ENCODE data around the gene CCSAP.

The CCSAP gene

DNA sequence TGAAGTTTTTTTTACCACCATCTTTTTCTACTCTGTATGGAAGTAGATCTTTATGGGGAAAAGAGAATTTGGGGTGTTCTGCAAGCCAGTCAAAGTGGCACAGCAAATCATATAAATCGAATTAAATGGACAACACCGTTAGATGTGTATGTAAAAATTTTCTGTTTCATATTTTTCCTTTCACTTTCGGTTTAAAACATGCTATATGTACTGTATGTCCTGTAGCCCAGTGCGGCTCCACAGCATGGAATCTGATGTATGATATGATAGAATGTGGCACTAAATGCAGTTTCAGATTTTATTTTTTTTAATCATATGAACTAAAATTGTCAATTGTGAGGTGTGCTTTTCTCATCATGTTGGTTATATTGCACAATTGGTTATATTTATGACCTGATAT, 39.0 kb downstream of the CCSAP start:
- Histone ChIP-seq H3K27me3 (ENCODE audit: low read depth, low read length) (no peaks in the 10 kb centered on the region), H2AFZ (ENCODE audit: low read depth, low read length) (no peak overlapping the region), H3K4me2 (ENCODE audit: low read length) (no peak overlapping the region), H3K4me1 (ENCODE audit: low read length) (no peaks in the 10 kb centered on the region), H3K36me3 (replicated peaks; ENCODE audit: low read depth, low read length) (peaks cover 24% of the 10 kb centered on the region), H3K9ac (ENCODE audit: low read length) (no peak overlapping the region), H3K79me2 (ENCODE audit: low read length) (no peaks in the 10 kb centered on the region), H3K27ac (ENCODE audit: low read length) (no peak overlapping the region), H3K9me3 (ENCODE audit: insufficient read depth, low read length) (no peaks in the 10 kb centered on the region), H3K4me3 (ENCODE audit: low read length) (no peak overlapping the region), H4K20me1 (ENCODE audit: insufficient read depth, low read length) (no peaks in the 10 kb centered on the region)
- TF ChIP-seq EZH2phosphoT487 (IDR thresholded peaks at IDR 0.05; ENCODE audit: low read depth) = no peak
- TF ChIP-seq, protein P1, sequence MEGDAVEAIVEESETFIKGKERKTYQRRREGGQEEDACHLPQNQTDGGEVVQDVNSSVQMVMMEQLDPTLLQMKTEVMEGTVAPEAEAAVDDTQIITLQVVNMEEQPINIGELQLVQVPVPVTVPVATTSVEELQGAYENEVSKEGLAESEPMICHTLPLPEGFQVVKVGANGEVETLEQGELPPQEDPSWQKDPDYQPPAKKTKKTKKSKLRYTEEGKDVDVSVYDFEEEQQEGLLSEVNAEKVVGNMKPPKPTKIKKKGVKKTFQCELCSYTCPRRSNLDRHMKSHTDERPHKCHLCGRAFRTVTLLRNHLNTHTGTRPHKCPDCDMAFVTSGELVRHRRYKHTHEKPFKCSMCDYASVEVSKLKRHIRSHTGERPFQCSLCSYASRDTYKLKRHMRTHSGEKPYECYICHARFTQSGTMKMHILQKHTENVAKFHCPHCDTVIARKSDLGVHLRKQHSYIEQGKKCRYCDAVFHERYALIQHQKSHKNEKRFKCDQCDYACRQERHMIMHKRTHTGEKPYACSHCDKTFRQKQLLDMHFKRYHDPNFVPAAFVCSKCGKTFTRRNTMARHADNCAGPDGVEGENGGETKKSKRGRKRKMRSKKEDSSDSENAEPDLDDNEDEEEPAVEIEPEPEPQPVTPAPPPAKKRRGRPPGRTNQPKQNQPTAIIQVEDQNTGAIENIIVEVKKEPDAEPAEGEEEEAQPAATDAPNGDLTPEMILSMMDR (IDR thresholded peaks at IDR 0.05; ENCODE audit: low read depth, low read length) = no peak

DNA sequence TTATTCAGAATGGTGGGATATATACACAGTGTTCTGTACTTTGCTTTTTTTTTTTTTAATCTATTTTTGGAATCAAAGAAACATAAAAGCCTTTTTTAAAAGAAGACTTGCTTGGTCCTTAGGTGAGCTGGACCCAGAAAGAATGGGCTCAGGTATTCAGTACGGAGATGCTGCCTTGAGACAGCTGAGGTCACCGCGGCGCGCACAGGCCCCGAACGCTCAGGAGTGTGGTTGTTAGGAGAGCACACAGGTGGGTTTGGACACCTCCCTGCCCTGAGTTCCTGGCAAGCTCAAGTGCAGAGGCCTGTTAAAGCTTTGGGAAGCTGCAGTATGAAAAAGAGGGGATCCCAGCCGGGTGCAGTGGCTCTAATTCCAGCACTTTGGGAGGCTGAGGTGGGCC, 40.1 kb downstream of the CCSAP start:
- H3K4me2 ChIP-seq (ENCODE audit: low read length) = no peak overlapping the region
- no peaks in the 10 kb centered on the region for H3K27me3 ChIP-seq (ENCODE audit: low read depth, low read length)
- H2AFZ ChIP-seq (ENCODE audit: low read depth, low read length) = no peak overlapping the region
- H3K4me3 ChIP-seq (ENCODE audit: low read length) = no peak overlapping the region
- TF ChIP-seq, protein P1 (IDR thresholded peaks at IDR 0.05; ENCODE audit: low read depth, low read length) = no peak
- TF ChIP-seq EZH2phosphoT487 (IDR thresholded peaks at IDR 0.05; ENCODE audit: low read depth) = no peak
- no peak overlapping the region for H3K27ac ChIP-seq (ENCODE audit: low read length)
- H3K79me2 ChIP-seq (ENCODE audit: low read length) = no peaks in the 10 kb centered on the region
- H3K9me3 ChIP-seq (ENCODE audit: insufficient read depth, low read length) = no peaks in the 10 kb centered on the region
- H4K20me1 ChIP-seq (ENCODE audit: insufficient read depth, low read length) = no peaks in the 10 kb centered on the region
- H3K9ac ChIP-seq (ENCODE audit: low read length) = no peak overlapping the region
- peaks cover 31% of the 10 kb centered on the region for H3K36me3 ChIP-seq (replicated peaks; ENCODE audit: low read depth, low read length)
- H3K4me1 ChIP-seq (ENCODE audit: low read length) = no peaks in the 10 kb centered on the region

DNA sequence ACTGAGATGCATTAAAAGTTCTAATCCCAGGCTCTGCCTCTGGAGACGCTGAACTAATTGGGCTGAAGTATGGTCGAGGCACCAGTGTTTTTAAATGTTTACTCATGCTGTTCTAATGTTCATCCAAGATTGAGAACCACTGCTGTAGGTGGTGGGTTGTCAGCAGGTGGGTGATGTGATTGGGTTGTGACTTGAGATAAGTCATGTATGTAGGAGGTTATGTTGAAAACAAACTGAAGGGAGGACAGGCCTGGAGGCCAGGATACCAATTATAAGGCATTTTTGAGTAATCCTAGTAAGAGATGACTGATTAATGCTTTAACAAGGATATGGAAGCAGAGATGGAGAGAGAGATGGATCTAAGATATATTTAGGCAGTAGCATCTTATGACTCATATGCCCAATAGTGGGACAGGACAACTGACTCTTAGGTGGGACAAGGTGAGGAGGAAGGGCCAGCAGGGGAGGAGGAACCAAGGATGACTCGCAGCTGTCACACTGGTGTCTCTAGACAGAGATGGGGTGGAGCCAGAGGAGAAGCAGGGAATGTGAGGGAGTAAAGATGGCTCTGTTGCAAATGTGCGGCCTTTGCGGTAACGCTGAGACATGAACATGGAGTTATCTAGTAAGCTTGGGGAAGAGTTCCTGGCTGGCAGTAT, 42.6 kb downstream of the CCSAP start:
- Histone ChIP-seq H3K4me1 (ENCODE audit: low read length) (no peaks in the 10 kb centered on the region), H3K9me3 (ENCODE audit: insufficient read depth, low read length) (no peaks in the 10 kb centered on the region), H3K36me3 (replicated peaks; ENCODE audit: low read depth, low read length) (peaks cover 35% of the 10 kb centered on the region), H2AFZ (ENCODE audit: low read depth, low read length) (no peak overlapping the region), H3K27me3 (ENCODE audit: low read depth, low read length) (no peaks in the 10 kb centered on the region), H3K9ac (ENCODE audit: low read length) (no peak overlapping the region), H4K20me1 (ENCODE audit: insufficient read depth, low read length) (no peaks in the 10 kb centered on the region; the same call in 1 of the 2 replicates), H3K79me2 (ENCODE audit: low read length) (no peaks in the 10 kb centered on the region), H3K4me3 (ENCODE audit: low read length) (no peak overlapping the region), H3K27ac (ENCODE audit: low read length) (no peak overlapping the region), H3K4me2 (ENCODE audit: low read length) (no peak overlapping the region)
- no peak for TF ChIP-seq EZH2phosphoT487 (IDR thresholded peaks at IDR 0.05; ENCODE audit: low read depth)
- TF ChIP-seq, protein P1 (IDR thresholded peaks at IDR 0.05; ENCODE audit: low read depth, low read length) = no peak

DNA sequence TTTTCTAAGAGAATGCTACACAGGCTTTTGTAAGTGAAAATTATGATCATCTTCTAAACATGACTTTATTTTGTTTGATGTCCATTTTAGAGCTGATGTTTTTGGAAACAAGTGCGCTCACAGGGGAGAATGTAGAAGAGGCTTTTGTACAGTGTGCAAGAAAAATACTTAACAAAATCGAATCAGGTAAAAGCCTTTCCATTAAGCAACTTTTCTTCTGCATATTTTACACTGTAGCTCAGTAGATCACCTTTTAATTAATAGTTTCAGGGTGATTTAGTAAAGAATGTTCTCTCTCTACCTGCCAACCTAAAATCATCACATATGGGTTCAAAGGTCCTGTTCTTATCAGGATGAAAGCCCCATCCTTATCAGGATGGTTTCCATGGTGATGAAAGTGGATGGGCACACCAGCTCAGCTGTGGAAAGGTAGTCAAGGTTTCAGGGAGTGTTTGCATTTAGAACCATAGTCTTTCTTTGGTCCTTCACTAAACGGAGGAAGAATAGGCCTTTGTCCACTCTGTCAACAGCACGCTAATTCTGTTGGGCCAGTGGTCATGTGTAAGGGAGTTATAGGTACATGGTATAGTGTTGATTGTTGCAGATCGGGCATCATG, 43.9 kb downstream of the CCSAP start:
- Histone ChIP-seq H3K4me1 (ENCODE audit: low read length) (peaks cover 6% of the 10 kb centered on the region; the same call in 1 of the 2 replicates), H4K20me1 (ENCODE audit: insufficient read depth, low read length) (peaks cover 3% of the 10 kb centered on the region), H3K27me3 (ENCODE audit: low read depth, low read length) (no peaks in the 10 kb centered on the region), H3K79me2 (ENCODE audit: low read length) (0 out of 2 replicates have a peak, but pooled peaks cover 3% of the 10 kb centered on the region), H3K9me3 (ENCODE audit: insufficient read depth, low read length) (no peaks in the 10 kb centered on the region), H3K27ac (ENCODE audit: low read length) (no peak overlapping the region), H3K4me3 (ENCODE audit: low read length) (no peak overlapping the region), H3K36me3 (replicated peaks; ENCODE audit: low read depth, low read length) (peaks cover 34% of the 10 kb centered on the region), H2AFZ (ENCODE audit: low read depth, low read length) (no peak overlapping the region), H3K9ac (ENCODE audit: low read length) (no peak overlapping the region), H3K4me2 (ENCODE audit: low read length) (no peak overlapping the region)
- TF ChIP-seq EZH2phosphoT487 (IDR thresholded peaks at IDR 0.05; ENCODE audit: low read depth) = no peak
- TF ChIP-seq, protein P1 (IDR thresholded peaks at IDR 0.05; ENCODE audit: low read depth, low read length) = no peak

All from OCI-LY3 (cell line).